Upper lobe of left lung (tissue), 4 donors: Measurements from ENCODE around the gene KCNIP1.

ENCODE experiments used
- EP300 ChIP-seq, 4 donors: sonication (generic); formaldehyde crosslinking; IDR thresholded peaks; one replicate each; pipeline ENCODE4 v1.5.1; 2017; ENCODE audit warnings: antibody characterized with exemption in 4 of 4, control low read depth in 2 of 4
- POLR2A ChIP-seq, 4 donors: fragments of 450-650 bp; IDR thresholded peaks; one replicate each; pipeline ENCODE4 v1.5.1; 2016 to 2017; ENCODE audit warnings: antibody characterized with exemption in 4 of 4, mild to moderate bottlenecking in 2 of 4
- POLR2AphosphoS5 ChIP-seq, 2 donors: sonication (generic); formaldehyde crosslinking; IDR thresholded peaks; one replicate each; pipeline ENCODE4 v1.5.1; 2017; ENCODE audit warnings: antibody characterized with exemption in 2 of 2
- TF ChIP-seq, protein P1 (sequence below), 6 experiments: fragments of 450-650 bp in 4 of 6; fragments of 200-600 bp in 2 of 6; sonication (generic) in 2 of 6; IDR thresholded peaks; one replicate each; pipeline ENCODE4 v1.5.1; 2016 to 2019; ENCODE audit warnings: antibody characterized with exemption in 6 of 6

DNA sequence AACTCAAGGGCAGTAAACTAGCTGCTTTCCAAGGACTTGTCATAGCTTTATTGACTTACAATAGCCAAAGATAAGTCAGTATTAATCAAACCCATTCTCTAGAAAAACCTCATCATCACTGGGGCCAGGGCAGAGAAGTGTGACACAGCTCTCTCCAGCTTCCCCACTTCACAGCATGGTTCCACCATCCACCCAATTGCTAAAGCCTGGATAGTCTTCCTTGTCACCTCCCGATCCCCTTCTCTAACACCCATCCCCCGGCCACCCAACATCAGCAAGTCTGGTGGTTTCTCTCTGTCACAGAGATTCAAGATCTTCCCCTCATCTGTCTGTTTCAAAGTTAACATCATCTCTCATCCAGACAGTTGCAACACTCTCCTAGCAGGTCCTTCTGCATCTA lies 191.1 kb downstream of the KCNIP1 start:
- TF ChIP-seq POLR2AphosphoS5 (IDR thresholded peaks at IDR 0.05) = no peak
- no peak for TF ChIP-seq POLR2A (IDR thresholded peaks at IDR 0.05)
- TF ChIP-seq, protein P1, sequence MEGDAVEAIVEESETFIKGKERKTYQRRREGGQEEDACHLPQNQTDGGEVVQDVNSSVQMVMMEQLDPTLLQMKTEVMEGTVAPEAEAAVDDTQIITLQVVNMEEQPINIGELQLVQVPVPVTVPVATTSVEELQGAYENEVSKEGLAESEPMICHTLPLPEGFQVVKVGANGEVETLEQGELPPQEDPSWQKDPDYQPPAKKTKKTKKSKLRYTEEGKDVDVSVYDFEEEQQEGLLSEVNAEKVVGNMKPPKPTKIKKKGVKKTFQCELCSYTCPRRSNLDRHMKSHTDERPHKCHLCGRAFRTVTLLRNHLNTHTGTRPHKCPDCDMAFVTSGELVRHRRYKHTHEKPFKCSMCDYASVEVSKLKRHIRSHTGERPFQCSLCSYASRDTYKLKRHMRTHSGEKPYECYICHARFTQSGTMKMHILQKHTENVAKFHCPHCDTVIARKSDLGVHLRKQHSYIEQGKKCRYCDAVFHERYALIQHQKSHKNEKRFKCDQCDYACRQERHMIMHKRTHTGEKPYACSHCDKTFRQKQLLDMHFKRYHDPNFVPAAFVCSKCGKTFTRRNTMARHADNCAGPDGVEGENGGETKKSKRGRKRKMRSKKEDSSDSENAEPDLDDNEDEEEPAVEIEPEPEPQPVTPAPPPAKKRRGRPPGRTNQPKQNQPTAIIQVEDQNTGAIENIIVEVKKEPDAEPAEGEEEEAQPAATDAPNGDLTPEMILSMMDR (IDR thresholded peaks at IDR 0.05) = no peak
- no peak for TF ChIP-seq EP300 (IDR thresholded peaks at IDR 0.05)
